Omental fat pad (tissue), 4 donors: ENCODE results near the gene KDELR1. TPM values are rescaled to one million over a fixed set of nuclear protein-coding genes. Genes with fewer than 3 reads are reported as not detected.
"Not testable (repeated sequence)": the region's sequence is repeated elsewhere in the genome, so short reads cannot be mapped to it uniquely, and the experiment has no call there.

Experiments used
- ATAC-seq: fragments of 150-250 bp; one replicate; pipeline ENCODE4 v1.9.1; 2016; ENCODE audit warnings: mild to moderate bottlenecking, moderate library complexity; ENCODE audit not compliant: low FRiP score
- DNase-seq: peaks from one replicate; pipeline ENCODE4 v3.0.0-alpha.2; 2019; ENCODE audit warnings: low spot score
- CTCF ChIP-seq, 3 donors: fragments of 450-650 bp; IDR thresholded peaks; one replicate each; pipeline ENCODE4 v1.5.1; 2016 to 2017; ENCODE audit warnings: antibody characterized with exemption in 3 of 3, mild to moderate bottlenecking in 3 of 3, moderate library complexity in 2 of 3
- total RNA-seq, 4 donors: library from RNA; depleted of rRNA; stranded (reverse); fragments of >200 nt; gene quantifications; one replicate each; pipeline ENCODE4 v1.1.0, GENCODE V29; 2016

KDELR1 gene
- total RNA-seq, 4 donors from 2014 or later, result 72.2 to 102 (median 75.3) TPM

GRCh38 chr19:48394331-48395169 lies 3.2 kb upstream of the KDELR1 start:
- TF ChIP-seq CTCF (IDR thresholded peaks at IDR 0.05), result no peak
- no peak for DNase-seq
- no peak for ATAC-seq

- no peak for DNase-seq
- no peak for TF ChIP-seq CTCF (IDR thresholded peaks at IDR 0.05)
- no peak for ATAC-seq
Observed at GRCh38 chr19:48393559-48394330, 2.4 kb upstream of the KDELR1 start, which contains the start of gene GRIN2D. TSS of gene GRIN2D (plus strand) at chr19:48393668. CDS start at chr19:48398393, 4,725 bp downstream.

- ATAC-seq, result no peak
- DNase-seq, result no peak
- no peak for TF ChIP-seq CTCF (IDR thresholded peaks at IDR 0.05)
Observed at GRCh38 chr19:48392860-48393558, 1.7 kb upstream of the KDELR1 start.

GRCh38 chr19:48392006-48392344 lies 624 bp upstream of the KDELR1 start:
- not testable (repeated sequence) for ATAC-seq, DNase-seq

GRCh38 chr19:48390188-48391099 lies 907 bp downstream of the KDELR1 start:
- DNase-seq (no peak), ATAC-seq (peak; percentile 75)
- TF ChIP-seq CTCF (IDR thresholded peaks at IDR 0.05), result no peak

- ATAC-seq, result no peak
- DNase-seq, result no peak
- TF ChIP-seq CTCF (IDR thresholded peaks at IDR 0.05), result no peak
Observed at GRCh38 chr19:48386981-48387380, 4.4 kb downstream of the KDELR1 start.
